PFSK-1 (cell line): ENCODE measurements around the gene USP32.

Source experiments
- FOXP2 ChIP-seq: optimal IDR thresholded peaks from 2 replicates; pipeline ENCODE3; 2011; ENCODE audit warnings: borderline replicate concordance, control low read depth, inconsistent platforms; ENCODE audit not compliant: insufficient read depth; ENCODE audit errors: extremely low read length, extremely low read depth
- POLR2AphosphoS5 ChIP-seq: IDR thresholded peaks from 2 replicates; pipeline ENCODE4 v1.6.1; 2012; ENCODE audit warnings: low read depth, mild to moderate bottlenecking, control low read depth, low read length, moderate library complexity
- SIN3A ChIP-seq: IDR thresholded peaks from 2 replicates; pipeline ENCODE4 v1.6.1; 2012; ENCODE audit warnings: mild to moderate bottlenecking, low read length, moderate library complexity, borderline replicate concordance; ENCODE audit not compliant: insufficient read depth
- TAF1 ChIP-seq: IDR thresholded peaks from 2 replicates; pipeline ENCODE4 v1.6.1; 2012; ENCODE audit warnings: low read length, control low read depth, borderline replicate concordance; ENCODE audit not compliant: insufficient read depth
- TF ChIP-seq, protein P1 (sequence below), 2 experiments: IDR thresholded peaks; 2 replicates each; pipeline versions ENCODE4 v1.6.1 to v1.8.0; 2011 to 2012; ENCODE audit warnings: low read depth in 2 of 2, low read length in 2 of 2, control low read depth in 1 of 2, inconsistent platforms in 1 of 2, mild to moderate bottlenecking in 1 of 2, moderate library complexity in 1 of 2; ENCODE audit not compliant: insufficient read depth in 1 of 2

DNA sequence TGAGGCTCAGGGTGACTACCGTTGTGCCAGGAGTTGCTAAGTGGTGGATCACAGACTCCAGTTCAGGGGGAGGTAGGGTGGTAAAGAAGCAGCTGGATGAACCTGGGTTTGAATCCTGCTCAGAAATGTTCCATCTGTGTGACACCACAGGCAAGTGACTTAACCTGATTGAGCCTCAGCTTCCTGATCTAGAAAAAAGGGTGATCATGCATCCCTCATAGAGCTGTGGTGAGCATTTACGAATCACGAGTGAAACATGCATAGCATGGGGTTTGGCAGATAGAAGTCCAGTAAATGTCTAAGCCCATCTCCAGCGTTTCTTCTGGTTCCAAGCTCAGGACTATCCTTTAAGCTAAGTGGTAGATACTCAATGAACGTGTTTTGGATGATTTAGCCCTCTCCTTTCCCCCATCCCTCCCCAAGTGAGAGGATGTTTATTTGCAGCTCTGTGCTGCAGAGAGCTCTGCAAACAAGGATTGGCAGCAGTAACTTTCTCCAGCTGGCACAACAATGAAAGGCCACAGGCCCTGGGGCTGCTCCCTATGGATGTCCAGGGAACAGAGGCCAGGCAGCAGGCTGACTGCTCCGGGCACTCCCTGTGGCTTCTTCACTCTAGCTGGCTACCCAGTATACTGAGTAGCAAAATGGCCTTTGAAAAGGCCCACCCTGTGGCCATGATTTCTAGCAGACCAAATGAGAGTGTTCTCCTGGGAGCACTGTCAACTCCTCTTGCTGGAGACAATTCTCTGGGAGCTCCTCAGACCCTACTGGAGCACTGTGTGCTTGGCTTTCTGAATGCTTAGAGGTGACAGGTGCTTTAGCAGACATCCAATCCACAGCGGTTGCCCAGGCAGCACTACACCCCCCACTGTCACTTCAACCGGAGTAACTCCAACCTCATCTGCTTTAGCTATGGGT, 220.8 kb downstream of the USP32 start:
- TF ChIP-seq FOXP2 (no peak), TAF1 (no peak), POLR2AphosphoS5 (no peak), SIN3A (no peak)
- TF ChIP-seq, protein P1, sequence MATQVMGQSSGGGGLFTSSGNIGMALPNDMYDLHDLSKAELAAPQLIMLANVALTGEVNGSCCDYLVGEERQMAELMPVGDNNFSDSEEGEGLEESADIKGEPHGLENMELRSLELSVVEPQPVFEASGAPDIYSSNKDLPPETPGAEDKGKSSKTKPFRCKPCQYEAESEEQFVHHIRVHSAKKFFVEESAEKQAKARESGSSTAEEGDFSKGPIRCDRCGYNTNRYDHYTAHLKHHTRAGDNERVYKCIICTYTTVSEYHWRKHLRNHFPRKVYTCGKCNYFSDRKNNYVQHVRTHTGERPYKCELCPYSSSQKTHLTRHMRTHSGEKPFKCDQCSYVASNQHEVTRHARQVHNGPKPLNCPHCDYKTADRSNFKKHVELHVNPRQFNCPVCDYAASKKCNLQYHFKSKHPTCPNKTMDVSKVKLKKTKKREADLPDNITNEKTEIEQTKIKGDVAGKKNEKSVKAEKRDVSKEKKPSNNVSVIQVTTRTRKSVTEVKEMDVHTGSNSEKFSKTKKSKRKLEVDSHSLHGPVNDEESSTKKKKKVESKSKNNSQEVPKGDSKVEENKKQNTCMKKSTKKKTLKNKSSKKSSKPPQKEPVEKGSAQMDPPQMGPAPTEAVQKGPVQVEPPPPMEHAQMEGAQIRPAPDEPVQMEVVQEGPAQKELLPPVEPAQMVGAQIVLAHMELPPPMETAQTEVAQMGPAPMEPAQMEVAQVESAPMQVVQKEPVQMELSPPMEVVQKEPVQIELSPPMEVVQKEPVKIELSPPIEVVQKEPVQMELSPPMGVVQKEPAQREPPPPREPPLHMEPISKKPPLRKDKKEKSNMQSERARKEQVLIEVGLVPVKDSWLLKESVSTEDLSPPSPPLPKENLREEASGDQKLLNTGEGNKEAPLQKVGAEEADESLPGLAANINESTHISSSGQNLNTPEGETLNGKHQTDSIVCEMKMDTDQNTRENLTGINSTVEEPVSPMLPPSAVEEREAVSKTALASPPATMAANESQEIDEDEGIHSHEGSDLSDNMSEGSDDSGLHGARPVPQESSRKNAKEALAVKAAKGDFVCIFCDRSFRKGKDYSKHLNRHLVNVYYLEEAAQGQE (IDR thresholded peaks at IDR 0.05; ENCODE audit: insufficient read depth in 1 of 2, low read depth in 2 of 2, low read length in 2 of 2): no peak
